Neural cell (in vitro differentiated cells): ENCODE measurements around the gene SLC12A3. TPM values are rescaled to one million over a fixed set of nuclear protein-coding genes. Genes with fewer than 3 reads are reported as not detected.

Source experiments
- H2AFZ ChIP-seq: fragments of 200-600, 300-800 bp; sonication (generic), shearing (Covaris generic); 2 replicates; pipeline ENCODE4 v1.6.0; 2014; ENCODE audit warnings: low read depth, mild to moderate bottlenecking, antibody characterized with exemption, low read length, moderate library complexity
- H3F3A ChIP-seq: fragments of 200-600 bp; shearing (Covaris generic); 2 replicates; pipeline ENCODE4 v1.6.1; 2016; ENCODE audit warnings: mild to moderate bottlenecking, moderate library complexity, mixed read lengths, antibody characterized with exemption, low read length; ENCODE audit not compliant: insufficient read depth, poor library complexity, severe bottlenecking
- H3K27ac ChIP-seq: fragments of 200-600, 300-800 bp; sonication (generic), shearing (Covaris generic); 2 replicates; pipeline ENCODE4 v1.5.1; 2014; ENCODE audit warnings: mild to moderate bottlenecking, low read length, moderate library complexity
- H3K27me3 ChIP-seq: fragments of 300-800, 200-600 bp; sonication (generic), shearing (Covaris generic); 2 replicates; pipeline ENCODE4 v1.6.0; 2014; ENCODE audit warnings: mild to moderate bottlenecking, low read depth, low read length, moderate library complexity; ENCODE audit not compliant: insufficient read depth
- H3K36me3 ChIP-seq: fragments of 300-800, 200-600 bp; sonication (generic), shearing (Covaris generic); 2 replicates; pipeline ENCODE4 v1.5.1; 2014; ENCODE audit warnings: mild to moderate bottlenecking, antibody characterized with exemption, low read length, moderate library complexity; ENCODE audit not compliant: insufficient read depth
- H3K4me2 ChIP-seq: fragments of 300-800, 200-600 bp; sonication (generic), shearing (Covaris generic); 2 replicates; pipeline ENCODE4 v1.6.0; 2014; ENCODE audit warnings: mild to moderate bottlenecking, low read length
- H3K4me3 ChIP-seq: fragments of 300-800, 200-600 bp; sonication (generic), shearing (Covaris generic); 2 replicates; pipeline ENCODE4 v1.5.1; 2014; ENCODE audit warnings: mild to moderate bottlenecking, low read length, moderate library complexity
- H3K79me2 ChIP-seq: fragments of 200-600 bp; shearing (Covaris generic); replicated peaks from 2 replicates; pipeline ENCODE4 v1.6.0; 2014; ENCODE audit warnings: mild to moderate bottlenecking, low read length, moderate library complexity; ENCODE audit not compliant: insufficient read depth
- H3K9ac ChIP-seq: fragments of 300-800, 200-600 bp; sonication (generic), shearing (Covaris generic); 2 replicates; pipeline ENCODE4 v1.6.1; 2016; ENCODE audit warnings: mild to moderate bottlenecking, low read length, mixed read lengths
- H3K9me2 ChIP-seq: fragments of 200-600 bp; shearing (Covaris generic); 2 replicates; pipeline ENCODE4 v1.6.1; 2016; ENCODE audit warnings: mild to moderate bottlenecking, low read length, mixed read lengths; ENCODE audit not compliant: insufficient read depth
- H3K9me3 ChIP-seq: fragments of 200-600, 300-800 bp; sonication (generic), shearing (Covaris generic); 2 replicates; pipeline ENCODE4 v1.6.1; 2016; ENCODE audit warnings: mild to moderate bottlenecking, mixed run types, low read length, moderate library complexity, mixed read lengths
- H4K20me1 ChIP-seq: fragments of 200-600 bp; shearing (Covaris generic); 2 replicates; pipeline ENCODE4 v1.6.1; 2016; ENCODE audit warnings: mild to moderate bottlenecking, mixed run types; ENCODE audit not compliant: insufficient read depth
- EP300 ChIP-seq: fragments of 450-650 bp; conservative IDR thresholded peaks from 2 replicates; pipeline ENCODE4 v1.6.1; 2014; ENCODE audit warnings: antibody characterized with exemption, mild to moderate bottlenecking, moderate library complexity; ENCODE audit not compliant: poor library complexity, severe bottlenecking
- EZH2 ChIP-seq: fragments of 200-600, 300-800 bp; shearing (Covaris generic), sonication (generic); IDR thresholded peaks from 2 replicates; pipeline ENCODE4 v1.6.1; 2014; ENCODE audit warnings: antibody characterized with exemption, low read length, borderline replicate concordance, mild to moderate bottlenecking; ENCODE audit not compliant: insufficient read depth, poor library complexity, severe bottlenecking
- MXI1 ChIP-seq: fragments of 450-650 bp; conservative IDR thresholded peaks from 2 replicates; pipeline ENCODE4 v1.6.1; 2014; ENCODE audit warnings: antibody characterized with exemption, mild to moderate bottlenecking; ENCODE audit not compliant: poor library complexity, severe bottlenecking
- POLR2AphosphoS5 ChIP-seq: IDR thresholded peaks from 2 replicates; pipeline ENCODE4 v1.6.1; 2012
- RAD21 ChIP-seq: fragments of 450-650 bp; conservative IDR thresholded peaks from 2 replicates; pipeline ENCODE4 v1.6.1; 2014; ENCODE audit warnings: antibody characterized with exemption, mild to moderate bottlenecking, moderate library complexity
- SMC3 ChIP-seq: fragments of 450-650 bp; conservative IDR thresholded peaks from 2 replicates; pipeline ENCODE4 v1.6.1; 2014; ENCODE audit warnings: antibody characterized with exemption, mild to moderate bottlenecking, moderate library complexity; ENCODE audit not compliant: poor library complexity
- TAF1 ChIP-seq: IDR thresholded peaks from 2 replicates; pipeline ENCODE4 v1.6.1; 2012; ENCODE audit warnings: low read depth
- polyA plus RNA-seq: library from polyadenylated mRNA; depleted of rRNA; stranded (reverse); fragments of >200 nt; gene quantifications from 2 replicates; pipeline ENCODE4 v1.2.3, GENCODE V29; 2014
- TF ChIP-seq, protein P1 (sequence below): fragments of 450-650 bp; IDR thresholded peaks from 2 replicates; pipeline ENCODE4 v1.5.1; 2014; ENCODE audit warnings: antibody characterized with exemption, mild to moderate bottlenecking, moderate library complexity; ENCODE audit not compliant: poor library complexity, severe bottlenecking
- TF ChIP-seq, protein P2 (sequence below): IDR thresholded peaks from 2 replicates; pipeline ENCODE4 v1.6.1; 2012; ENCODE audit warnings: borderline replicate concordance

The SLC12A3 gene
- polyA plus RNA-seq, 1 donor from 2014 or later, result 0.09 TPM

DNA sequence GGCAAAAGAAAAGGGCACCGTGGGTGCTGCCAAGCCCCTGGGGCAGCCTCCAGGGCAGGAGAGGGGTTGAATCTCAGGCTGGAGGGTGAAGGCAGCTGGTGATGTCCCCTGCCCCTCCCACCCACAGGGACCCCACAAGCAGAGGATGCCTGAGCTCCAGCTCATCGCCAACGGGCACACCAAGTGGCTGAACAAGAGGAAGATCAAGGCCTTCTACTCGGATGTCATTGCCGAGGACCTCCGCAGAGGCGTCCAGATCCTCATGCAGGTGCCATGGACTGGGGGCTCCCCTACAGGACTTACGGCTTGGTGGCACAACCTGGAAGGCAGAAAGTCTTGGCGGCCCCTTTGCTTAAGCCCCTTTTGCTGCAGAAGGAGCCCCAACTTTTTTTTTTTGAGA is 21.8 kb downstream of the SLC12A3 start:
- Histone ChIP-seq H3K9ac (no peak overlapping the region), H3K9me2 (no peaks in the 10 kb centered on the region), H3K79me2 (no peaks in the 10 kb centered on the region), H3K36me3 (no peaks in the 10 kb centered on the region), H3K27me3 (no peaks in the 10 kb centered on the region), H3K4me2 (no peak overlapping the region), H3F3A (no peaks in the 10 kb centered on the region), H3K27ac (no peak overlapping the region), H3K9me3 (no peaks in the 10 kb centered on the region), H4K20me1 (no peaks in the 10 kb centered on the region), H2AFZ (no peak overlapping the region), H3K4me3 (no peak overlapping the region)
- TF ChIP-seq POLR2AphosphoS5 (no peak), SMC3 (no peak), EZH2 (no peak), TAF1 (no peak), RAD21 (no peak), EP300 (no peak), MXI1 (no peak)
- TF ChIP-seq, protein P1, sequence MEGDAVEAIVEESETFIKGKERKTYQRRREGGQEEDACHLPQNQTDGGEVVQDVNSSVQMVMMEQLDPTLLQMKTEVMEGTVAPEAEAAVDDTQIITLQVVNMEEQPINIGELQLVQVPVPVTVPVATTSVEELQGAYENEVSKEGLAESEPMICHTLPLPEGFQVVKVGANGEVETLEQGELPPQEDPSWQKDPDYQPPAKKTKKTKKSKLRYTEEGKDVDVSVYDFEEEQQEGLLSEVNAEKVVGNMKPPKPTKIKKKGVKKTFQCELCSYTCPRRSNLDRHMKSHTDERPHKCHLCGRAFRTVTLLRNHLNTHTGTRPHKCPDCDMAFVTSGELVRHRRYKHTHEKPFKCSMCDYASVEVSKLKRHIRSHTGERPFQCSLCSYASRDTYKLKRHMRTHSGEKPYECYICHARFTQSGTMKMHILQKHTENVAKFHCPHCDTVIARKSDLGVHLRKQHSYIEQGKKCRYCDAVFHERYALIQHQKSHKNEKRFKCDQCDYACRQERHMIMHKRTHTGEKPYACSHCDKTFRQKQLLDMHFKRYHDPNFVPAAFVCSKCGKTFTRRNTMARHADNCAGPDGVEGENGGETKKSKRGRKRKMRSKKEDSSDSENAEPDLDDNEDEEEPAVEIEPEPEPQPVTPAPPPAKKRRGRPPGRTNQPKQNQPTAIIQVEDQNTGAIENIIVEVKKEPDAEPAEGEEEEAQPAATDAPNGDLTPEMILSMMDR, result no peak
- TF ChIP-seq, protein P2, sequence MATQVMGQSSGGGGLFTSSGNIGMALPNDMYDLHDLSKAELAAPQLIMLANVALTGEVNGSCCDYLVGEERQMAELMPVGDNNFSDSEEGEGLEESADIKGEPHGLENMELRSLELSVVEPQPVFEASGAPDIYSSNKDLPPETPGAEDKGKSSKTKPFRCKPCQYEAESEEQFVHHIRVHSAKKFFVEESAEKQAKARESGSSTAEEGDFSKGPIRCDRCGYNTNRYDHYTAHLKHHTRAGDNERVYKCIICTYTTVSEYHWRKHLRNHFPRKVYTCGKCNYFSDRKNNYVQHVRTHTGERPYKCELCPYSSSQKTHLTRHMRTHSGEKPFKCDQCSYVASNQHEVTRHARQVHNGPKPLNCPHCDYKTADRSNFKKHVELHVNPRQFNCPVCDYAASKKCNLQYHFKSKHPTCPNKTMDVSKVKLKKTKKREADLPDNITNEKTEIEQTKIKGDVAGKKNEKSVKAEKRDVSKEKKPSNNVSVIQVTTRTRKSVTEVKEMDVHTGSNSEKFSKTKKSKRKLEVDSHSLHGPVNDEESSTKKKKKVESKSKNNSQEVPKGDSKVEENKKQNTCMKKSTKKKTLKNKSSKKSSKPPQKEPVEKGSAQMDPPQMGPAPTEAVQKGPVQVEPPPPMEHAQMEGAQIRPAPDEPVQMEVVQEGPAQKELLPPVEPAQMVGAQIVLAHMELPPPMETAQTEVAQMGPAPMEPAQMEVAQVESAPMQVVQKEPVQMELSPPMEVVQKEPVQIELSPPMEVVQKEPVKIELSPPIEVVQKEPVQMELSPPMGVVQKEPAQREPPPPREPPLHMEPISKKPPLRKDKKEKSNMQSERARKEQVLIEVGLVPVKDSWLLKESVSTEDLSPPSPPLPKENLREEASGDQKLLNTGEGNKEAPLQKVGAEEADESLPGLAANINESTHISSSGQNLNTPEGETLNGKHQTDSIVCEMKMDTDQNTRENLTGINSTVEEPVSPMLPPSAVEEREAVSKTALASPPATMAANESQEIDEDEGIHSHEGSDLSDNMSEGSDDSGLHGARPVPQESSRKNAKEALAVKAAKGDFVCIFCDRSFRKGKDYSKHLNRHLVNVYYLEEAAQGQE, result no peak

DNA sequence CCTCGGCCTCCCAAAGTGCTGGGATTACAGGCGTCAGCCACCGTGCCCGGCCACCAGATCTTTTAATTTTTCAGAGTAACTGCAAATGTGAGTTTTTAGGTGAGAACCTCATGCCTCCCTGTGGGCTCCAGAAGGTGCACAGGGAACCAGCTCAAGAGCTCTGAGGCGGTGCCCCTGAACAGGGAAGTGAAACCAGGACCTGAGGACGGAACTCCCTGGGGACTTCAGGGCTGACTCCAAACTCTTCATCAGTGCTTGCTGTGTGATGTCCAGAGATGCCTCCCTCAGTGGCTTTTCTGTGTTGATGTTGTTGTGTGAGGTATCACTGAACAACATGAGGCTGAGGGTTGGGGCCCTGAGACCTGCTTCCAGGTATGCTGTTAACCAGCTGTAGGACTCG is 23.8 kb downstream of the SLC12A3 start:
- no peaks in the 10 kb centered on the region for H4K20me1 ChIP-seq
- H3K36me3 ChIP-seq, result no peaks in the 10 kb centered on the region
- H3K4me2 ChIP-seq, result no peak overlapping the region
- H3K9ac ChIP-seq, result no peak overlapping the region
- no peak overlapping the region for H3K4me3 ChIP-seq
- H3K27me3 ChIP-seq, result no peaks in the 10 kb centered on the region
- no peaks in the 10 kb centered on the region for H3K9me2 ChIP-seq
- no peaks in the 10 kb centered on the region for H3K79me2 ChIP-seq
- H3K27ac ChIP-seq, result no peak overlapping the region
- no peak overlapping the region for H2AFZ ChIP-seq
- no peaks in the 10 kb centered on the region for H3K9me3 ChIP-seq
- TF ChIP-seq EP300 (no peak), SMC3 (no peak), EZH2 (no peak), POLR2AphosphoS5 (no peak), RAD21 (no peak), TAF1 (no peak), MXI1 (no peak)
- TF ChIP-seq, protein P2, result no peak
- TF ChIP-seq, protein P1, result no peak
- H3F3A ChIP-seq, result no peaks in the 10 kb centered on the region
